PC-9 (cell line): ENCODE results near the gene NCF4. TPM values are rescaled to one million over a fixed set of nuclear protein-coding genes. Genes with fewer than 3 reads are reported as not detected.

ENCODE experiments used
- BruUV-seq: library from RNA; stranded (reverse); fragments of 400-500 nt; replicated peaks from 2 replicates; lab custom pipeline; 2021; lab: Mats Ljungman, UMichigan
- CTCF ChIA-PET: fragments of 300-600 bp; sonication (Branson Sonifier 250); formaldehyde crosslinking; loops from one replicate; lab custom pipeline; 2022; ENCODE audit warnings: antibody characterized with exemption; lab: Charles Lee
- POLR2A ChIA-PET: fragments of 300-600 bp; sonication (Branson Sonifier 250); formaldehyde crosslinking; loops from one replicate; lab custom pipeline; 2022; ENCODE audit warnings: antibody characterized with exemption; ENCODE audit not compliant: unreplicated experiment; lab: Charles Lee
- DNase-seq, 2 experiments: peaks; one replicate each; pipeline versions ENCODE4 v3.0.0 to v3.0.0-alpha.2; 2015 to 2022; ENCODE audit warnings: mixed read lengths in 1 of 2
- H2AFZ ChIP-seq: fragments of 200-600 bp; sonication (generic); 2 replicates; pipeline ENCODE4 v1.8.1; 2017; ENCODE audit warnings: antibody characterized with exemption
- H3F3A ChIP-seq: fragments of 200-600 bp; sonication (generic); 2 replicates; pipeline ENCODE4 v1.8.1; 2017; ENCODE audit warnings: antibody characterized with exemption, mild to moderate bottlenecking, low read depth; ENCODE audit not compliant: insufficient read depth
- H3K27ac ChIP-seq: fragments of 200-600 bp; sonication (generic); 2 replicates; pipeline ENCODE4 v1.6.1; 2016; ENCODE audit warnings: mixed run types
- H3K27me3 ChIP-seq: fragments of 200-600 bp; sonication (generic); 2 replicates; pipeline ENCODE4 v1.6.1; 2016; ENCODE audit warnings: low read depth, mixed run types; ENCODE audit not compliant: insufficient read depth
- H3K36me3 ChIP-seq: fragments of 200-600 bp; sonication (generic); 2 replicates; pipeline ENCODE4 v1.6.1; 2016; ENCODE audit warnings: low read depth, mixed run types
- H3K4me1 ChIP-seq: fragments of 200-600 bp; sonication (generic); replicated peaks from 2 replicates; pipeline ENCODE4 v1.6.1; 2016; ENCODE audit warnings: mixed run types; ENCODE audit not compliant: insufficient read depth
- H3K4me2 ChIP-seq: fragments of 200-600 bp; sonication (generic); 2 replicates; pipeline ENCODE4 v1.6.1; 2017; ENCODE audit warnings: mixed run types
- H3K4me3 ChIP-seq: fragments of 200-600 bp; sonication (generic); 2 replicates; pipeline ENCODE4 v1.6.1; 2016; ENCODE audit warnings: mixed run types
- H3K79me2 ChIP-seq: fragments of 200-600 bp; sonication (generic); 2 replicates; pipeline ENCODE4 v1.6.1; 2017; ENCODE audit warnings: low read depth, mixed run types
- H3K9me2 ChIP-seq: fragments of 200-600 bp; sonication (generic); 2 replicates; pipeline ENCODE4 v1.8.1; 2017; ENCODE audit warnings: mild to moderate bottlenecking; ENCODE audit not compliant: insufficient read depth
- H3K9me3 ChIP-seq: fragments of 200-600 bp; sonication (generic); 2 replicates; pipeline ENCODE4 v1.8.1; 2016; ENCODE audit warnings: low read depth; ENCODE audit not compliant: insufficient read depth
- H4K20me1 ChIP-seq: fragments of 200-600 bp; sonication (generic); 2 replicates; pipeline ENCODE4 v1.8.1; 2017; ENCODE audit not compliant: insufficient read depth
- CTCF ChIP-seq: fragments of 200-600 bp; sonication (generic); conservative IDR thresholded peaks from 2 replicates; pipeline ENCODE4 v1.6.1; 2017; ENCODE audit warnings: mixed run types, antibody characterized with exemption, mild to moderate bottlenecking, moderate library complexity
- EZH2 ChIP-seq: fragments of 200-600 bp; sonication (generic); IDR thresholded peaks from 2 replicates; pipeline ENCODE4 v1.8.0; 2017; ENCODE audit warnings: antibody characterized with exemption, low read depth
- intact Hi-C: fragments of 100-400 bp; cut with micrococcal nuclease; formaldehyde crosslinking; loops from one replicate; pipeline ENCODE4 v1.10.0; 2022; ENCODE audit not compliant: unreplicated experiment
- total RNA-seq: library from RNA; stranded (reverse); gene quantifications from 2 replicates; pipeline ENCODE4 v1.2.3, GENCODE V29; 2021

The NCF4 gene
- total RNA-seq, 1 experiment from 2014 or later = 3.9 TPM

- H3K9me3 ChIP-seq = 0 out of 2 replicates have a peak, but pooled peaks cover 10% of the 10 kb centered on the region
- H4K20me1 ChIP-seq = no peaks in the 10 kb centered on the region
- no peak for DNase-seq
- H3K9me2 ChIP-seq = no peaks in the 10 kb centered on the region
- no peaks in the 10 kb centered on the region for H3K4me1 ChIP-seq
- BruUV-seq = no TSS peak
- POLR2A ChIA-PET = no interaction called here
- no peak overlapping the region for H3K27ac ChIP-seq
- intact Hi-C loops = no loop called here
- no peak for TF ChIP-seq CTCF
- no peak for TF ChIP-seq EZH2
- no peaks in the 10 kb centered on the region for H3K36me3 ChIP-seq
- CTCF ChIA-PET = no interaction called here
- no peak overlapping the region for H3K4me2 ChIP-seq
- H3K27me3 ChIP-seq = no peaks in the 10 kb centered on the region; the same call in 1 of the 2 replicates
- H3K4me3 ChIP-seq = no peak overlapping the region
- no peak overlapping the region for H2AFZ ChIP-seq
- no peaks in the 10 kb centered on the region for H3K79me2 ChIP-seq
- no peaks in the 10 kb centered on the region for H3F3A ChIP-seq
Measured at GRCh38 chr22:36900225-36900624, 39.4 kb downstream of the NCF4 start.

- H3K36me3 ChIP-seq = no peaks in the 10 kb centered on the region
- H2AFZ ChIP-seq = no peak overlapping the region
- CTCF ChIA-PET = no interaction called here
- intact Hi-C loops = no loop called here
- H4K20me1 ChIP-seq = no peaks in the 10 kb centered on the region
- H3K4me1 ChIP-seq = no peaks in the 10 kb centered on the region
- DNase-seq = no peak
- H3K4me2 ChIP-seq = no peak overlapping the region
- no peak overlapping the region for H3K4me3 ChIP-seq
- no peaks in the 10 kb centered on the region; the same call in 1 of the 2 replicates for H3K27me3 ChIP-seq
- 0 out of 2 replicates have a peak, but pooled peaks cover 6% of the 10 kb centered on the region for H3K9me3 ChIP-seq
- no peaks in the 10 kb centered on the region for H3K79me2 ChIP-seq
- H3K9me2 ChIP-seq = no peaks in the 10 kb centered on the region
- H3K27ac ChIP-seq = no peak overlapping the region
- POLR2A ChIA-PET = no interaction called here
- TF ChIP-seq EZH2 (no peak), CTCF (no peak)
- no peaks in the 10 kb centered on the region for H3F3A ChIP-seq
- BruUV-seq = no TSS peak
Measured at GRCh38 chr22:36900880-36901279, 40.1 kb downstream of the NCF4 start.

GRCh38 chr22:36901411-36902142 is 40.8 kb downstream of the NCF4 start:
- no peaks in the 10 kb centered on the region for H3K4me1 ChIP-seq
- TF ChIP-seq CTCF (no peak), EZH2 (no peak)
- H3K4me3 ChIP-seq = no peak overlapping the region
- H3K9me2 ChIP-seq = no peaks in the 10 kb centered on the region
- no peak overlapping the region for H3K4me2 ChIP-seq
- no peak overlapping the region for H3K27ac ChIP-seq
- intact Hi-C loops = no loop called here
- H3K36me3 ChIP-seq = no peaks in the 10 kb centered on the region
- H2AFZ ChIP-seq = no peak overlapping the region
- no peaks in the 10 kb centered on the region; the same call in 1 of the 2 replicates for H3K27me3 ChIP-seq
- H4K20me1 ChIP-seq = no peaks in the 10 kb centered on the region
- no TSS peak for BruUV-seq
- H3K9me3 ChIP-seq = no peaks in the 10 kb centered on the region
- no peaks in the 10 kb centered on the region for H3F3A ChIP-seq
- no peak for DNase-seq
- no peaks in the 10 kb centered on the region for H3K79me2 ChIP-seq
- POLR2A ChIA-PET = no interaction called here
- CTCF ChIA-PET = no interaction called here
